HG03135 (cell line): ENCODE measurements around the gene LTO1.

Experiments used
- ATAC-seq: cut with Tn5 transposase; IDR thresholded peaks from one replicate; pipeline ENCODE4 v1.9.1; 2021; ENCODE audit warnings: mild to moderate bottlenecking, moderate library complexity; ENCODE audit not compliant: unreplicated experiment

The LTO1 gene

GRCh38 chr11:69674886-69675714 lies at the start of gene LTO1:
Gene LTO1 (minus strand): TSS chr11:69675353. CDS start chr11:69675239, 114 bp downstream.
- ATAC-seq = peak; percentile 79

- no peak for ATAC-seq
Measured at GRCh38 chr11:69721745-69722144, 46.6 kb upstream of the LTO1 start.

DNA sequence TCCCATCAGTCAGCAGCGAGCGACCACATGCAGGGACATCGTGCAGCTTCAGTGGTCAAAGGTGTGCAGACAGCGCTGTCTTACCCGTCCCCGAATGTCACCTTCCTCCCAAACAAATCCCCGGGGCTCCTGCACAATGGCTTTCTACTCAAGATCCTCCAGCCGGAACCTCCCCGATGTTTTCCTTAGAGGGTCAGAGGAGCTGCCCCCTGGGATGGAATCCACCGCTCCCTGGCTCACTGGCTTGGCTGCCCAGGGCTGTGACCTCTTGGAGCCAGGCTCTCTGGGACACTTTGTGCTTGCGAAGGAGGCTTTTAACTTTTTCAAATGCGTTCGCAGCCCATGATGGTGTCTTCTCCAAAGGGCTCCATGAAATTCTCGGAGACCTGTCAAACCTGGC lies 46.0 kb upstream of the LTO1 start:
- no peak for ATAC-seq

- no peak for ATAC-seq
Measured at GRCh38 chr11:69718912-69719311, 43.8 kb upstream of the LTO1 start.

DNA sequence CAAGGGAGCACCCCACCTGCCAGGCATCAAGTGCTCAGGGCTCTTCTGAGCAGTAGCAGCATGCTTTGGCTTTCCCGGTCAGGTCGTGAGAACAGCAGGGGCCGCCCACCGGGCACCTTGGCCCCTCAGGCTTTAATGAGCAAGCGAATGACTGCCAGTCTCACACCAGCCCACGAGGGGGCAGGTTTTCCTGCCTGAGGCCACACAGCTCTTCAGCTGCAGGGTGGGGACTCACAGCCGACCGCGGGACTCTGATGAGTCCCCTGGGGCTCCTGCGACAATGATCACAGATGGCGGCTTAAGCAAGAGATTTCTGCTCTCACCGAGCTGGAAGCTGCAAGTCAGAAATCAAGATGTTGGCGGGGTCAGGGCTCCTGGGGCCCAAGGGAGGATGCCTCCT lies 43.0 kb upstream of the LTO1 start:
- no peak for ATAC-seq

GRCh38 chr11:69716891-69717747 lies 42.0 kb upstream of the LTO1 start:
- no peak for ATAC-seq

DNA sequence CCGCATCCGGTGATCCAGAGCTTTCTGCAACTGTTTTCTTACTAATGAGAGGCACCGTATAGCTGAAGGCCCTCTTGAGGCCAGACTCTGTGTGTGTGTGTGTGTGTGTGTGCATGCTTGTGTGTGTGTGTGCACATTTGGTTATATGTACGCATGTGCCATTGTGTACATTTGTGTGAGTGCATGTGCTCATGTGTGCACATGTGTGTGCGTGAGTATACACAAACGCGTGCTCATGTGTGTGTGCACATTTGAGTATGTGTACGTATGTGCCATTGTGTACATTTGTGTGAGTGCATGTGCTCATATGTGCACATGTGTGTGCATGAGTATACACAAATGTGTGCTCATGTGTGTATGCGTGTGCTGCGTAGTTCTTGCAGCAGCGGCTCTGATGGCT lies 40.9 kb upstream of the LTO1 start:
- ATAC-seq = no peak

DNA sequence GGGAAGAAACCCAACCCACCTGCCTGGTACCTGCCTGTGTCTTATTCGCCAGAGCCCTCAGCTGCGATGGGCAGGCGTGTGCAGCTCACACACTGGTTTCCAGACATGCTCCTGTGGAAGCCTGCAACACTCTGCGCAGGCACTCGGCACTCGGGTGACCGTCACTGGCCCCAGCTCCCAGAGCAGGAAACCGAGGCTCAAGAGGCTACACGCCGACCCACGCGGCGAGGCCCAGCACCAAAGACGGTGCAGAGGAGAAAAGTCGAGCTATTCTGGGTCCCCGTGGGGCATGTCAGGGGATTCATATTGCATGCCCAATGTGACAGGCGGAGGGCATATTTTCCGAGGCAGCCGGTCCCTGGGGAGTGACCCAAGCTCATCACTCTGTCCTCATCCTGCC lies 40.3 kb upstream of the LTO1 start:
- no peak for ATAC-seq

- ATAC-seq = no peak
Measured at GRCh38 chr11:69711822-69712801, 37.0 kb upstream of the LTO1 start.

DNA sequence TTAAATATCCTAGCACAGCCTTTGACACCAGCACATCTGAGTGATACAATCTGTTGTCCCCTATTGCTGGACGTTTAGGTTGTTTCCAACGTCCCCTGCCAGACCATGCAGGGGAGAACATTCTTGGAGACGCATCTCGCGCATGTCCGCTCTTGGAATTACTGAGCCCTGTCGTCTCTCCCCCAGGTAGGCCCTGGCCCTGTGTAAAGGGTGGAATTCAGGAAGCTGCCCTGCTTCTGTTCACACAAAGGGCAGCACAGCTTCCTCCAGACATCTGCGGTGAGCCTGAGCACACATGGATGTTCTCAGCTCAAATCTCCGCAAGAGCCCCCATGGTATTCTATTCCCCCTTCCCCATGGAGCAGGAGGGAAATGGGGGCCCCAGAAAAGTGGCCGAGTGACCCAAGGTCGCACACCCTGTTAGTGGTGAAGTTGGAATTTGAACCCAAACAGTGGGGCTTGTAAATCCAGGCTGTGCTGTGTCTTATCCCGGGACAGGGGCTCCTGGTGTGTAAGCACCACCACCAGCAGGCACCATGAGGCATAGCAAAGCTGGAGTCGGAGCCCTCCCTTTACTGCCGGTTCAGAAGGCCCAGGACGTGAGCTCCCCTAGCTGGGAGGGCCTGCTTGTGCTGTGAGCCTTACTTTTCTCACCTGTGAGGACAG lies 33.7 kb upstream of the LTO1 start:
- ATAC-seq = no peak

- ATAC-seq = no peak
Measured at GRCh38 chr11:69707176-69707575, 32.0 kb upstream of the LTO1 start.

GRCh38 chr11:69705901-69706787 lies 31.0 kb upstream of the LTO1 start:
- no peak for ATAC-seq

GRCh38 chr11:69705351-69705811 lies 30.2 kb upstream of the LTO1 start:
- no peak for ATAC-seq

DNA sequence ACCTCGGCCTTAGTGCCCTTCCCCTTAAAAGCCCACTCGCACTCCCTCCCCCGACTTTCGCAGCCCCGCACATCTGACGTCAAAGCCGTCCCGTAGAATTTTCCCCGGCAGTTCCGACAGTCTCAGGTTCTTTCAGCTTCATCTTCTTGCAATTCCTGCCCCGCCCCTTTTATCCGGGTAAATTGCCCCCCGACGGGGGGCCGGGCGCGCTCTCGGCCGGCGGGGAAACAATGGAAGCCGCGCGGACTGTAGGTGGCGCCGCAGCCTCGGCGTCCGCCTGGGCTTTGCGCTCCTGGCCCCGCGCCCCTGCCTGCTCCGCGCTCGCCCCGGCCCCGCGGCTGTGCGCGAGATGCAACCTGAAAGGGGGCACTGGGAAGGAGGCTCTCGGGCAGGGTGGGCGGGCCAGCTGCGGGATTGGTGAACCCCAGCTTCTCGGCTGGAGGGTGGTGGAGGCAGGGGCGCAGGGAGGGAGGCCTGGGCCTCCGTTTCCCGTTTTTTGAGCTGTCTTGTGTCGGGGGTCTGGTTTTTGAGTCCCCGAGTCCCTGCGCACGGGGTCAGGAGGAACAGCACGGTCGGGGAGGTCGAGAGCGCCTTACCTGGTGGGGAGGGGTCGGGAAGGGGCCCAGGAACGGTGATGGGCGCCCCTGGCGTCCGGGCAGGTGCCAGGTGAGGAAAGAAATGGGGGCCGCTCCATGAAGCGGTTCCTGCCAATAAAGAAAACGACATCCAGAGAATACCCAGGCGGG lies 29.5 kb upstream of the LTO1 start:
- ATAC-seq = no peak

DNA sequence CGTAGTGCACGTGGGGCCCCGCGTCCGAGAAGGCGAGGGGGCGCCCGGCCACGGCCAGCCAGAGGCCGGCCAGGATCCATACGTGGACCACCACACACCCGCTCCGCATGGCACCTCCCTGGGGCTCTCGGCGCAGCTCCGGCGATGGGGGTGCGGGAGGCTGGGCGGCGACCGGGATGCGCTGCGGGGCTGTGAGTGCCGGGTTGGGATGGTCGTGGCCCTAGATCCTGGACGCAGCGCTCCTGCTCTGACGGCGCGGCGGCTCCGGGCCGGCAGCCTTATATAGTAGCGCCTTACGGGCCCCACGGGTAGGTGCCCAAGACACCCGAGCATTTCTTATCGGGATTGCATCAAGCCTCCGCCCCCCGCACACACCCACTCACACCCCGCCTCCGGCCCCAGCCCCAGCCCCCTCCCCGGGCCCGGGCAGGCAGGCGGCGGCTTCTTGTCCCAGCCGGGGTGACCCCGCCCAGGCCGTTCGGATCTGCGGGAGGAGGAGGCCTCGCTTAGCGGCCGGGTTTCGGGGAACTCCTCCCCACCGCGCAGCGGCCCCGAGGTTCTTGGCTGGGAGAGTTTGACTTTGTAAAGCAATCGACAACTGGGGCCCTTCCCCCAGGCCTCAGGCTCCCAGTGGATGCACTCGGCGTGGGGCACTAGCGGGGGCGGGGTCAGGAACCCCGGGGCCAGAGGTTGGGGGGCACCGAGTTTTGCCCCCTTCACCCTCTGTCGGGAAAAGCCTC lies 28.8 kb upstream of the LTO1 start, which contains the start of gene FGF19:
Gene FGF19, minus strand, starts transcription at position 255 of the 740 bp plus-strand sequence. Its CDS starts 146 bp downstream, at position 109.
- no peak for ATAC-seq

DNA sequence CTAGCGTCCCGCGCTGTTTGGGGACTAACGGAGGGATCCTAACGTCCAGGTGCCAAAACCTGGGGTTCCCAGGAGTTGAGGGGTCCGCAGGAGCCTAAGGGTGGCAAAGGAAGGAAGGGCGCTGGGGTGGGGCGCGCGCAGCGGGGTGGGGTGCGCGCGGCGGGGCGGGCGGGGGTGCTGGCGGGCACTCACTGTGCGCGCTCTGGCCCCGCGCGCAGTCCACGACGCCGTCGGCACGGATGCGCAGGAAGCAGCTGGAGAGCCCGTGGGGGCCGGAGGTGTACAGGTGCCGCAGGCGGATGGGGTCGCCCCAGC lies 28.3 kb upstream of the LTO1 start:
- no peak for ATAC-seq

- no peak for ATAC-seq
Measured at GRCh38 chr11:69702769-69703452, 27.8 kb upstream of the LTO1 start.
